ENCODE results near the gene PARP3. TPM values are rescaled to one million over a fixed set of nuclear protein-coding genes. Genes with fewer than 3 reads are reported as not detected.

PARP3 gene
- total RNA-seq, 2 donors from 2014 or later = 22.0 to 45.9 TPM

- no peaks in the 10 kb centered on the region for H3K27me3 ChIP-seq (replicated peaks; ENCODE audit: insufficient read depth)
- H3K9me3 ChIP-seq = no peaks in the 10 kb centered on the region
- peaks cover 11% of the 10 kb centered on the region for H3K4me1 ChIP-seq (replicated peaks)
- H3K36me3 ChIP-seq = no peaks in the 10 kb centered on the region
- under 1% methylated on average over 56 of the region's 68 CpGs for WGBS
- TF ChIP-seq POLR2AphosphoS5 (IDR thresholded peaks at IDR 0.05) (peak; percentile 63), POLR2A (IDR thresholded peaks at IDR 0.05) (peak; percentile 76)
- TF ChIP-seq, protein P1, sequence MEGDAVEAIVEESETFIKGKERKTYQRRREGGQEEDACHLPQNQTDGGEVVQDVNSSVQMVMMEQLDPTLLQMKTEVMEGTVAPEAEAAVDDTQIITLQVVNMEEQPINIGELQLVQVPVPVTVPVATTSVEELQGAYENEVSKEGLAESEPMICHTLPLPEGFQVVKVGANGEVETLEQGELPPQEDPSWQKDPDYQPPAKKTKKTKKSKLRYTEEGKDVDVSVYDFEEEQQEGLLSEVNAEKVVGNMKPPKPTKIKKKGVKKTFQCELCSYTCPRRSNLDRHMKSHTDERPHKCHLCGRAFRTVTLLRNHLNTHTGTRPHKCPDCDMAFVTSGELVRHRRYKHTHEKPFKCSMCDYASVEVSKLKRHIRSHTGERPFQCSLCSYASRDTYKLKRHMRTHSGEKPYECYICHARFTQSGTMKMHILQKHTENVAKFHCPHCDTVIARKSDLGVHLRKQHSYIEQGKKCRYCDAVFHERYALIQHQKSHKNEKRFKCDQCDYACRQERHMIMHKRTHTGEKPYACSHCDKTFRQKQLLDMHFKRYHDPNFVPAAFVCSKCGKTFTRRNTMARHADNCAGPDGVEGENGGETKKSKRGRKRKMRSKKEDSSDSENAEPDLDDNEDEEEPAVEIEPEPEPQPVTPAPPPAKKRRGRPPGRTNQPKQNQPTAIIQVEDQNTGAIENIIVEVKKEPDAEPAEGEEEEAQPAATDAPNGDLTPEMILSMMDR (IDR thresholded peaks at IDR 0.05) = peak in 1 of 4 experiments; percentile 1
- peak; percentile 86 for DNase-seq (ENCODE audit: low spot score)
- H3K27ac ChIP-seq = peak within 1 kb of the TSS; percentile 89 to 90
- intact Hi-C loops (cut with DNase I) = no loop called here
- H3K4me3 ChIP-seq = peak within 1 kb of the TSS; percentile 34 to 41
Measured at GRCh38 chr3:51982838-51983577, 40.8 kb downstream of the PARP3 start, which contains the start of gene ACY1. Gene ACY1 (plus strand): TSS chr3:51983535. CDS start chr3:51984065, 530 bp downstream.

GRCh38 chr3:51983578-51984268 is 41.6 kb downstream of the PARP3 start:
- peak overlapping the region; percentile 34 to 41 for H3K4me3 ChIP-seq
- intact Hi-C loops (cut with DNase I) = no loop called here
- DNase-seq (ENCODE audit: low spot score) = no peak
- H3K9me3 ChIP-seq = no peaks in the 10 kb centered on the region
- 68% methylated on average over 22 of the region's 22 CpGs for WGBS
- TF ChIP-seq, protein P1 (IDR thresholded peaks at IDR 0.05) = no peak
- TF ChIP-seq POLR2AphosphoS5 (IDR thresholded peaks at IDR 0.05) (no peak), POLR2A (IDR thresholded peaks at IDR 0.05) (no peak)
- no peaks in the 10 kb centered on the region for H3K27me3 ChIP-seq (replicated peaks; ENCODE audit: insufficient read depth)
- no peaks in the 10 kb centered on the region for H3K36me3 ChIP-seq
- H3K27ac ChIP-seq = peak overlapping the region; percentile 89 to 90
- peaks cover 11% of the 10 kb centered on the region for H3K4me1 ChIP-seq (replicated peaks)

GRCh38 chr3:51984269-51984647 is 42.1 kb downstream of the PARP3 start:
- H3K27me3 ChIP-seq (replicated peaks; ENCODE audit: insufficient read depth) = no peaks in the 10 kb centered on the region
- H3K27ac ChIP-seq = peak overlapping the region; percentile 89 to 90
- peaks cover 11% of the 10 kb centered on the region for H3K4me1 ChIP-seq (replicated peaks)
- H3K9me3 ChIP-seq = no peaks in the 10 kb centered on the region
- no peak for DNase-seq (ENCODE audit: low spot score)
- no peak for TF ChIP-seq POLR2AphosphoS5 (IDR thresholded peaks at IDR 0.05)
- no peak for TF ChIP-seq POLR2A (IDR thresholded peaks at IDR 0.05)
- TF ChIP-seq, protein P1 (IDR thresholded peaks at IDR 0.05) = no peak
- no peaks in the 10 kb centered on the region for H3K36me3 ChIP-seq
- intact Hi-C loops (cut with DNase I) = no loop called here
- no peak overlapping the region for H3K4me3 ChIP-seq

GRCh38 chr3:51985063-51985462 is 42.9 kb downstream of the PARP3 start:
- no peaks in the 10 kb centered on the region for H3K36me3 ChIP-seq
- intact Hi-C loops (cut with DNase I) = no loop called here
- no peaks in the 10 kb centered on the region for H3K27me3 ChIP-seq (replicated peaks; ENCODE audit: insufficient read depth)
- H3K9me3 ChIP-seq = no peaks in the 10 kb centered on the region
- TF ChIP-seq POLR2A (IDR thresholded peaks at IDR 0.05) (no peak), POLR2AphosphoS5 (IDR thresholded peaks at IDR 0.05) (no peak)
- TF ChIP-seq, protein P1 (IDR thresholded peaks at IDR 0.05) = no peak
- peaks cover 11% of the 10 kb centered on the region for H3K4me1 ChIP-seq (replicated peaks)
- 85% methylated on average over 6 of the region's 6 CpGs for WGBS
- H3K4me3 ChIP-seq = no peak overlapping the region
- H3K27ac ChIP-seq = no peak overlapping the region
- no peak for DNase-seq (ENCODE audit: low spot score)

Data from prostate gland (tissue), 2 donors.